ENCODE results near the gene GRIN2A. TPM values are rescaled to one million over a fixed set of nuclear protein-coding genes. Genes with fewer than 3 reads are reported as not detected.
A peak's percentile ranks its signal among the peaks of the same experiment; 100 is the strongest.

The GRIN2A gene
- total and polyA plus RNA-seq, 2 of the 8 experiments (the other 6 are each of a cell fraction or from before 2014, with no cell fraction given): 0.18 to 1.8 TPM

DNA sequence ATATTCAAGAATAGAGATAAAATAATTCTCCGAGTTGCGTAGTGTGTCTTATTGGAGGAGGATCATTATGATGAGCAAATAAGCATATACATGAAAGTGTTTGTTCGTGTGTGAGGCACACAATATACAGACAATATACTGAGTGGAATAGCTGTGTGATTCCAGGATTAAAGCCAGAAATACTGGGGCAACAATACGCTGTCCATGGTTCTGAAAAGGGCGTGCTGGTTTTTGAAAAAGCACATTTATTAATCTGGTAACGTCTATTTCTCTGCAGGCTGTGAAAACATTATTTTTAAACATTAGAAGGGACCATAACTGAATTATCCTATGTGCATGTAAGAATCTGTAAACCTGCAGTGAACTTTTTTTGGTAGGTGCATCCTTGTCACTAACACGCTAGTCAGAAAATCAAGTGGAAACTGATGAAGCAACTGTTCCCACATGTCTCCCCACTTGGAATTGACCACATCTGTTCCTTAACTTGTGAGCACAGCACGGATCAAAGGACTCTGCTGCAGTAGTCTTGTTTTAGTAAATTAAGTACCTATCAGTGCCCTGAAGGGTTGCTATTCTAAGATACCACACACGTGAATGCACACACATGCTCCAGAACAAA, 346.0 kb downstream of the GRIN2A start:
- no peak overlapping the region for H3K4me2 ChIP-seq (ENCODE audit: insufficient read depth in 1 of 2, low read depth in 2 of 2, low read length in 2 of 2)
- H2BK20ac ChIP-seq (ENCODE audit: low read length): no peak overlapping the region
- peaks cover 0 to 6% (median 3%) of the 10 kb centered on the region in 4 experiments; a peak in 3 of 7 replicates for H3K4me1 ChIP-seq (replicated peaks in 1 of 4; ENCODE audit: control insufficient read depth in 3 of 4, insufficient read depth in 4 of 4, low read length in 3 of 4)
- H3K23me2 ChIP-seq (ENCODE audit: low read depth, low read length): no peaks in the 10 kb centered on the region
- no peak overlapping the region for H4K91ac ChIP-seq (replicated peaks; ENCODE audit: insufficient read length, low read length)
- WGBS, 2 experiments (ENCODE audit: extremely low coverage in 1 of 2, insufficient coverage in 1 of 2, insufficient read length in 1 of 2, insufficient replicate concordance in 2 of 2, low coverage in 1 of 2, low lambda C conversion rate in 2 of 2, missing lambda C conversion rate in 1 of 2): 68% methylated on average over 9 of the region's 9 CpGs; no CpG with 5 or more reads in 1 of the 2 experiments
- no peak overlapping the region for H2AK5ac ChIP-seq (ENCODE audit: low read depth, low read length)
- H3K4me3 ChIP-seq (ENCODE audit: extremely low read depth in 1 of 4, insufficient read depth in 2 of 4, low read depth in 3 of 4, low read length in 4 of 4): no peak overlapping the region
- no peaks in the 10 kb centered on the region for H3K79me2 ChIP-seq (ENCODE audit: control insufficient read depth in 1 of 2, insufficient read depth in 2 of 2, low read length in 2 of 2)
- H4K5ac ChIP-seq (ENCODE audit: insufficient read length, low read depth, low read length): no peak overlapping the region
- TF ChIP-seq EGR1 (IDR thresholded peaks at IDR 0.05; ENCODE audit: borderline replicate concordance, low read depth, low read length) (no peak), SIN3A (conservative IDR thresholded peaks at IDR 0.05 in 1 of 2, IDR thresholded peaks at IDR 0.05 in 1 of 2; ENCODE audit: low read depth in 1 of 2, low read length in 2 of 2) (0 out of 4 replicates have a peak, but pooled peaks of 1 of the 2 experiments have one; percentile 49)
- ChIA-PET POLR2A (ENCODE audit: partially characterized antibody) (no interaction called here), CTCF (ENCODE audit: partially characterized antibody) (interaction anchor here (1.0 kb wide), 1 partner anchor 110 kb away, joined by 4 read pairs; no protein-coding TSS in a partner anchor)
- H3K9ac ChIP-seq (replicated peaks in 1 of 4; ENCODE audit: extremely low read depth in 1 of 4, low read depth in 3 of 4, low read length in 3 of 4): no peak overlapping the region
- H2BK5ac ChIP-seq (ENCODE audit: low read depth, low read length): no peak overlapping the region
- no peak overlapping the region for H2BK15ac ChIP-seq (ENCODE audit: low read length)
- no peaks in the 10 kb centered on the region for H4K20me1 ChIP-seq (replicated peaks in 1 of 2; ENCODE audit: control insufficient read depth in 1 of 2, insufficient read depth in 2 of 2, low read length in 2 of 2)
- H3K56ac ChIP-seq (replicated peaks; ENCODE audit: insufficient read length, low read depth, low read length): no peak overlapping the region
- H3K27me3 ChIP-seq (replicated peaks in 1 of 4; ENCODE audit: control insufficient read depth in 3 of 4, extremely low read depth in 1 of 4, insufficient read depth in 3 of 4, low read length in 3 of 4): no peaks in the 10 kb centered on the region
- no peak overlapping the region for H3K18ac ChIP-seq (ENCODE audit: extremely low read depth, low read length)
- H3K36me3 ChIP-seq (ENCODE audit: control insufficient read depth in 2 of 4, insufficient read depth in 4 of 4, low read length in 3 of 4): no peaks in the 10 kb centered on the region
- H3K14ac ChIP-seq (ENCODE audit: insufficient read length): no peak overlapping the region
- H3K23ac ChIP-seq (ENCODE audit: insufficient read length): no peak overlapping the region
- H4K8ac ChIP-seq (ENCODE audit: extremely low read depth, insufficient read depth, low read length): no peak overlapping the region
- H2BK120ac ChIP-seq (replicated peaks; ENCODE audit: low read depth, low read length): no peak overlapping the region
- H3K79me1 ChIP-seq (ENCODE audit: low read depth, low read length): no peaks in the 10 kb centered on the region
- FAIRE-seq (no peak), DNase-seq (ENCODE audit: low read depth in 1 of 2, low spot score in 2 of 2) (no peak)
- no peak overlapping the region for H2AFZ ChIP-seq (ENCODE audit: low read length)
- no peaks in the 10 kb centered on the region for H3K9me3 ChIP-seq (ENCODE audit: insufficient read depth in 2 of 2, low read depth in 1 of 2, low read length in 1 of 2)
- H3K27ac ChIP-seq (ENCODE audit: low read depth, low read length): no peak overlapping the region
- no peak overlapping the region for H2BK12ac ChIP-seq (ENCODE audit: low read depth, low read length)
- H3K4ac ChIP-seq (replicated peaks; ENCODE audit: insufficient read length, low read depth, low read length): no peak overlapping the region
